ENCODE measurements around the gene RHOA.

Gene RHOA

DNA sequence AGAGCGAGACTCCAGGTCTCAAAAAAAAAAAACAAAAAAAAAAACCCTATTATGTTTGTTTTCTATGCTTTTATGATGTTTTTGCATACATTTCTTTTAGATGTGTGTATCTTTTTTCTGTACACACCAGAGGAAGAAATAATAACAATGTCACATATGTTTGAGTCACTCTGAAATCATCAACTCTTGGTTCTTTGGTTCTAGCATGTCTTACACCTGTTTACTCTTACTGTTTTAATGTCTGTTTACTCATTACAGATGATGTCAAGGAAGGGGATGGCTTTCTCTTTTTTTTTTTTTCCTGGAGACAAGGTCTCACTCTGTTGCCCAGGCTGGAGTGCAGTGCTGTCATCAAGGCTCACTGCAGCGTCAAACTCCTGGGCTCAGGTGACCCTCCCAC is 24.1 kb downstream of the RHOA start:
- TF ChIP-seq CREB1 (IDR thresholded peaks at IDR 0.05; ENCODE audit: low read depth) (no peak), RAD21 (IDR thresholded peaks at IDR 0.05; ENCODE audit: low read depth) (no peak), NFIC (IDR thresholded peaks at IDR 0.05) (no peak)

DNA sequence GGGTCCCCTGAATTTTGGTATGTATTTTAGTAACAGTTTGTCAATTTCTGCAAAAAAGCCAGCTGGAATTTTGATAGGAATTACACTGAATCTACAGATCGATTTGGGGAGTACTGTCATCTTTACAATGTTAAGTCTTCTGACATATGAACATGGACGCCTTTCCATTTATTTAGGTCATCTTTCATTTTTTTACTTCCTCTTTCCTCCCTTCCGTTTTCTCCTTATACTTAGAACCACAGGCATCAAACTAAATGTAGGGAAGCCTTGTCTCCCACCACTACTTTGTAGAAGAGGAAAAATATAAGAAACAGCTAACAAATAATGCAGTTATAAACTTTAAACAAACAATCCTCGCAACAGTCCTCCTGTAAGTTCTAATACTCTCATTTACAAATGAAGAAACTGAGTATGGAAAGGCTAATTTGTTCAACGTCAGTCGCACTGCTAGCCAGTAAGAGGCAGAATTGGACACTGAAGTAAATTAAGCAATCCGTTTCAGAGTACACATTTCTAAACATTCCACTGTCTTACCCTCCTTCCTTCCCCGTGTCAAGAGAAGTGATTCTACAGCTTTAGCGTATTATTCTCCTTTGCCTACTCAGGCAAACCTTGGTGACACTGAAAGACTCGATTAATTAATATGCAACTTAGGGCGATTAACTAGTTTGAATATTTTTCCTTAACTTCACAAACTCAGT is 25.6 kb downstream of the RHOA start:
- TF ChIP-seq, protein P1, sequence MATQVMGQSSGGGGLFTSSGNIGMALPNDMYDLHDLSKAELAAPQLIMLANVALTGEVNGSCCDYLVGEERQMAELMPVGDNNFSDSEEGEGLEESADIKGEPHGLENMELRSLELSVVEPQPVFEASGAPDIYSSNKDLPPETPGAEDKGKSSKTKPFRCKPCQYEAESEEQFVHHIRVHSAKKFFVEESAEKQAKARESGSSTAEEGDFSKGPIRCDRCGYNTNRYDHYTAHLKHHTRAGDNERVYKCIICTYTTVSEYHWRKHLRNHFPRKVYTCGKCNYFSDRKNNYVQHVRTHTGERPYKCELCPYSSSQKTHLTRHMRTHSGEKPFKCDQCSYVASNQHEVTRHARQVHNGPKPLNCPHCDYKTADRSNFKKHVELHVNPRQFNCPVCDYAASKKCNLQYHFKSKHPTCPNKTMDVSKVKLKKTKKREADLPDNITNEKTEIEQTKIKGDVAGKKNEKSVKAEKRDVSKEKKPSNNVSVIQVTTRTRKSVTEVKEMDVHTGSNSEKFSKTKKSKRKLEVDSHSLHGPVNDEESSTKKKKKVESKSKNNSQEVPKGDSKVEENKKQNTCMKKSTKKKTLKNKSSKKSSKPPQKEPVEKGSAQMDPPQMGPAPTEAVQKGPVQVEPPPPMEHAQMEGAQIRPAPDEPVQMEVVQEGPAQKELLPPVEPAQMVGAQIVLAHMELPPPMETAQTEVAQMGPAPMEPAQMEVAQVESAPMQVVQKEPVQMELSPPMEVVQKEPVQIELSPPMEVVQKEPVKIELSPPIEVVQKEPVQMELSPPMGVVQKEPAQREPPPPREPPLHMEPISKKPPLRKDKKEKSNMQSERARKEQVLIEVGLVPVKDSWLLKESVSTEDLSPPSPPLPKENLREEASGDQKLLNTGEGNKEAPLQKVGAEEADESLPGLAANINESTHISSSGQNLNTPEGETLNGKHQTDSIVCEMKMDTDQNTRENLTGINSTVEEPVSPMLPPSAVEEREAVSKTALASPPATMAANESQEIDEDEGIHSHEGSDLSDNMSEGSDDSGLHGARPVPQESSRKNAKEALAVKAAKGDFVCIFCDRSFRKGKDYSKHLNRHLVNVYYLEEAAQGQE (IDR thresholded peaks at IDR 0.05; ENCODE audit: low read depth), result no peak
- TF ChIP-seq ZBTB7A (IDR thresholded peaks at IDR 0.05; ENCODE audit: low read depth), result no peak
- TF ChIP-seq CEBPB (IDR thresholded peaks at IDR 0.05), result no peak
- TF ChIP-seq EGR1 (IDR thresholded peaks at IDR 0.05), result no peak
- TF ChIP-seq, protein P2, sequence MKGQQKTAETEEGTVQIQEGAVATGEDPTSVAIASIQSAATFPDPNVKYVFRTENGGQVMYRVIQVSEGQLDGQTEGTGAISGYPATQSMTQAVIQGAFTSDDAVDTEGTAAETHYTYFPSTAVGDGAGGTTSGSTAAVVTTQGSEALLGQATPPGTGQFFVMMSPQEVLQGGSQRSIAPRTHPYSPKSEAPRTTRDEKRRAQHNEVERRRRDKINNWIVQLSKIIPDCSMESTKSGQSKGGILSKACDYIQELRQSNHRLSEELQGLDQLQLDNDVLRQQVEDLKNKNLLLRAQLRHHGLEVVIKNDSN (IDR thresholded peaks at IDR 0.05), result no peak
- TF ChIP-seq YY1 (IDR thresholded peaks at IDR 0.05; ENCODE audit: low read depth), result no peak
- no peak for TF ChIP-seq RAD21 (IDR thresholded peaks at IDR 0.05; ENCODE audit: low read depth)
- no peak for TF ChIP-seq FOXM1 (IDR thresholded peaks at IDR 0.05; ENCODE audit: borderline replicate concordance, low read depth)
- TF ChIP-seq NFIC (IDR thresholded peaks at IDR 0.05), result no peak
- no peak for TF ChIP-seq TCF12 (IDR thresholded peaks at IDR 0.05; ENCODE audit: low read depth)
- no peak for TF ChIP-seq TEAD4 (IDR thresholded peaks at IDR 0.05)
- no peak for TF ChIP-seq EP300 (IDR thresholded peaks at IDR 0.05; ENCODE audit: borderline replicate concordance)
- no peak for TF ChIP-seq TAF1 (IDR thresholded peaks at IDR 0.05; ENCODE audit: low read depth)
- TF ChIP-seq CREB1 (IDR thresholded peaks at IDR 0.05; ENCODE audit: low read depth), result no peak
- TF ChIP-seq, protein P3, sequence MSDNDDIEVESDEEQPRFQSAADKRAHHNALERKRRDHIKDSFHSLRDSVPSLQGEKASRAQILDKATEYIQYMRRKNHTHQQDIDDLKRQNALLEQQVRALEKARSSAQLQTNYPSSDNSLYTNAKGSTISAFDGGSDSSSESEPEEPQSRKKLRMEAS (IDR thresholded peaks at IDR 0.05), result no peak

DNA sequence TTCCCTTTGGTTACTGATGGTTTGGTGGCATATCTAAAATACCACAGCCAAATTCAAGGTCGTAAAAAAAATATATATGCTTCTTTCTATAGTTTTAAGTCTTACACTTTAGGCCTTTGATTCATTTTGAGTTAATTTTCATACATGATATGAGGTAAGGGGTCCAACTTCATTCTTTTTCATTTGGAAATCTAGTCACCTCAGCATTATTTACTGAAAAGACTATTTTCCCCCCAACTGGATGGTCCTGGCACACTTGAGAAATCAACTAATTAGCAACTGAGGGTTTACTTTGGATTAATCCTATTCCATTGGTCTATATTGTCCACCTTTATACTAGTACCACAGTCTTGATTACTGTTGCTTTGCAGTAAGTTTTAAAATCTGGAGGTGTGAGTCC is 26.2 kb downstream of the RHOA start:
- TF ChIP-seq TAF1 (IDR thresholded peaks at IDR 0.05; ENCODE audit: low read depth), result no peak
- TF ChIP-seq, protein P3 (IDR thresholded peaks at IDR 0.05), result no peak
- TF ChIP-seq RAD21 (IDR thresholded peaks at IDR 0.05; ENCODE audit: low read depth), result no peak

DNA sequence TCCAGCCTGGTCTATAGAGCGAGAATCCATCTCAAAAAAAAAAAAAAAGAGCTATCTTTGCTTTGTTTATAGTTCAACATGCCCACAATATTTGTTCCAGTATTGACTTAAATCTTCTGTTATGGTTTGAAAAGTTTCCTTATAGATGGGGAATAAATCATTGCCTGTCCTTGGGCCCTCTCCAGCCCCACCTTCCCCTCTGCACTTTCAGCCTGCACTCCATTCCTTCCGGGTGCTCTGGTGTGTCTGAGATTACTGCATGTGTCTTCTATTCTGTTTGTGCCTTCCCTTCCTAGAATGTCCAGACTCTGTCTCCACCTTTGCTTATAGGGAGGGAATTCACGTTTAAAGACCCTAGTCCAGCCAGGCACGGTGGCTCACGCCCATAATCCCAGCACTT is 28.4 kb downstream of the RHOA start:
- TF ChIP-seq CEBPB (IDR thresholded peaks at IDR 0.05) (no peak), EP300 (IDR thresholded peaks at IDR 0.05; ENCODE audit: borderline replicate concordance) (no peak), FOXM1 (IDR thresholded peaks at IDR 0.05; ENCODE audit: borderline replicate concordance, low read depth) (no peak), NFIC (IDR thresholded peaks at IDR 0.05) (no peak), CREB1 (IDR thresholded peaks at IDR 0.05; ENCODE audit: low read depth) (no peak), TAF1 (IDR thresholded peaks at IDR 0.05; ENCODE audit: low read depth) (no peak), EGR1 (IDR thresholded peaks at IDR 0.05) (no peak), TEAD4 (IDR thresholded peaks at IDR 0.05) (no peak), YY1 (IDR thresholded peaks at IDR 0.05; ENCODE audit: low read depth) (no peak), RAD21 (IDR thresholded peaks at IDR 0.05; ENCODE audit: low read depth) (no peak), TCF12 (IDR thresholded peaks at IDR 0.05; ENCODE audit: low read depth) (no peak), ZBTB7A (IDR thresholded peaks at IDR 0.05; ENCODE audit: low read depth) (no peak)
- TF ChIP-seq, protein P3 (IDR thresholded peaks at IDR 0.05), result no peak
- TF ChIP-seq, protein P2 (IDR thresholded peaks at IDR 0.05), result no peak
- TF ChIP-seq, protein P1 (IDR thresholded peaks at IDR 0.05; ENCODE audit: low read depth), result no peak

DNA sequence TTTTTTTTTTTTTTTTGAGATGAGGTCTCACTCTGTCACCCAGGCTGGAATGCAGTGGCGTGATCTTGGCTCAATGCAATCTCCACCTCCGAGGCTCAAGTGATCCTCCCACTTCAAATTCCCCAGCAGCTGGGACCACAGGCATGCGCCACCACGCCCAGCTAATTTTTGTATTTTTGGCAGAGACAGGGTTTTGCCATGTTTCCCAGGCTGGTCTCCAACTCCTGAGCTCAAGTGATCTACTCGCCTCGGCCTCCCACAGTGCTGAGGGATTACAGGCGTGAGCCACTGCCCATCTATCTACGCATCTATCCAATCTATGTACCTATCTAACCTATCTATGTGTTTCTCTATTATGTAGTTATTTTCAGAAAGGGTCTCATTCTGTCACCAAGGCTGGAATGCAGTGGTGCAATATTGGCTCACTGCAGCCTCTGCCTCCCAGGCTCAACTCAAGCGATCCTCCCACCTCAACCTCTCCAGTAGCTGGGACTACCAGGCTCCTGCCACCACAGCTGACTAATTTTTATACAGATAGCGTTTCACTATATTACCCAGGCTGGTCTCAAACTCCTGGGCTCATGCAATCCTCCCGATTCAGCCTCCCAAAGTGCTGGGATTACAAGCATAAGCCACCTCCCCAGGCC is 33.4 kb downstream of the RHOA start:
- TF ChIP-seq, protein P1 (IDR thresholded peaks at IDR 0.05; ENCODE audit: low read depth), result no peak
- no peak for TF ChIP-seq TCF12 (IDR thresholded peaks at IDR 0.05; ENCODE audit: low read depth)
- TF ChIP-seq EP300 (IDR thresholded peaks at IDR 0.05; ENCODE audit: borderline replicate concordance), result no peak
- no peak for TF ChIP-seq YY1 (IDR thresholded peaks at IDR 0.05; ENCODE audit: low read depth)
- TF ChIP-seq FOXM1 (IDR thresholded peaks at IDR 0.05; ENCODE audit: borderline replicate concordance, low read depth), result no peak
- TF ChIP-seq, protein P3 (IDR thresholded peaks at IDR 0.05), result no peak
- TF ChIP-seq, protein P2 (IDR thresholded peaks at IDR 0.05), result no peak
- no peak for TF ChIP-seq NFIC (IDR thresholded peaks at IDR 0.05)
- no peak for TF ChIP-seq RAD21 (IDR thresholded peaks at IDR 0.05; ENCODE audit: low read depth)
- no peak for TF ChIP-seq CEBPB (IDR thresholded peaks at IDR 0.05)
